ENCODE results near the gene SIVA1. TPM values are rescaled to one million over a fixed set of nuclear protein-coding genes. Genes with fewer than 3 reads are reported as not detected.

SIVA1 gene
- total RNA-seq, 2 donors from 2014 or later = 137 to 238 TPM

- Histone ChIP-seq H3K9me3 (no peaks in the 10 kb centered on the region), H3K27ac (peak overlapping the region; percentile 89 to 94), H3K36me3 (peaks cover 8% of the 10 kb centered on the region), H3K4me3 (no peak overlapping the region), H3K4me1 (peaks cover 3 to 76% of the 10 kb centered on the region in 2 donors), H3K27me3 (no peaks in the 10 kb centered on the region)
- no peak for DNase-seq (ENCODE audit: low spot score)
- TF ChIP-seq CTCF (IDR thresholded peaks at IDR 0.05) = no peak
Measured at GRCh38 chr14:104721505-104722431, 31.2 kb upstream of the SIVA1 start.

- H3K27me3 ChIP-seq = no peaks in the 10 kb centered on the region
- H3K27ac ChIP-seq = peak overlapping the region; percentile 89 to 94
- no peak for TF ChIP-seq CTCF (IDR thresholded peaks at IDR 0.05)
- peaks cover 8% of the 10 kb centered on the region for H3K36me3 ChIP-seq
- H3K4me1 ChIP-seq = peaks cover 3 to 69% of the 10 kb centered on the region in 2 donors
- H3K4me3 ChIP-seq = peak overlapping the region in 1 of 2 donors; percentile 75
- DNase-seq (ENCODE audit: low spot score) = no peak
- H3K9me3 ChIP-seq = no peaks in the 10 kb centered on the region
Measured at GRCh38 chr14:104722938-104723650, 29.9 kb upstream of the SIVA1 start.

- H3K9me3 ChIP-seq = no peaks in the 10 kb centered on the region
- peaks cover 7% of the 10 kb centered on the region for H3K36me3 ChIP-seq
- H3K4me1 ChIP-seq = peaks cover 3 to 69% of the 10 kb centered on the region in 2 donors
- peak within 1 kb of the TSS; percentile 63 to 75 for H3K4me3 ChIP-seq
- TF ChIP-seq CTCF (IDR thresholded peaks at IDR 0.05) = peak; percentile 91 to 96
- peak within 1 kb of the TSS; percentile 89 to 94 for H3K27ac ChIP-seq
- DNase-seq (ENCODE audit: low spot score) = no peak
- no peaks in the 10 kb centered on the region for H3K27me3 ChIP-seq
Measured at GRCh38 chr14:104723651-104724406, 29.1 kb upstream of the SIVA1 start, which contains the start of gene ADSS1. ADSS1 (plus strand) TSS chr14:104724229; CDS start chr14:104724271, 42 bp downstream.

GRCh38 chr14:104724407-104724980 lies 28.5 kb upstream of the SIVA1 start:
- Histone ChIP-seq H3K27me3 (no peaks in the 10 kb centered on the region), H3K4me3 (peak overlapping the region; percentile 63 to 75), H3K4me1 (peaks cover 3 to 66% of the 10 kb centered on the region in 2 donors), H3K9me3 (no peaks in the 10 kb centered on the region), H3K36me3 (peaks cover under 1% of the 10 kb centered on the region), H3K27ac (peak overlapping the region; percentile 89 to 94)
- no peak for TF ChIP-seq CTCF (IDR thresholded peaks at IDR 0.05)
- peak; percentile 81 for DNase-seq (ENCODE audit: low spot score)
